Cardiac fibroblast (primary cell): ENCODE data around the gene PLIN1.

Experiments used
- DNase-seq, 2 donors: peaks; one replicate each; pipeline versions ENCODE4 v3.0.0 to v3.0.0-alpha.2; 2010; ENCODE audit warnings: low read depth in 2 of 2
- H3K4me3 ChIP-seq, 2 donors: replicated peaks in 1 of 2; 1 replicate in 1 of 2; 2 replicates in 1 of 2; pipeline ENCODE4 v1.5.1; 2011; ENCODE audit warnings: low read depth in 2 of 2, low read length in 2 of 2, mild to moderate bottlenecking in 2 of 2, moderate library complexity in 1 of 2
- TF ChIP-seq, protein P1 (sequence below): IDR thresholded peaks from one replicate; pipeline ENCODE4 v1.5.1; 2011; ENCODE audit warnings: low read depth, mild to moderate bottlenecking, low read length, inconsistent platforms

The PLIN1 gene

DNA sequence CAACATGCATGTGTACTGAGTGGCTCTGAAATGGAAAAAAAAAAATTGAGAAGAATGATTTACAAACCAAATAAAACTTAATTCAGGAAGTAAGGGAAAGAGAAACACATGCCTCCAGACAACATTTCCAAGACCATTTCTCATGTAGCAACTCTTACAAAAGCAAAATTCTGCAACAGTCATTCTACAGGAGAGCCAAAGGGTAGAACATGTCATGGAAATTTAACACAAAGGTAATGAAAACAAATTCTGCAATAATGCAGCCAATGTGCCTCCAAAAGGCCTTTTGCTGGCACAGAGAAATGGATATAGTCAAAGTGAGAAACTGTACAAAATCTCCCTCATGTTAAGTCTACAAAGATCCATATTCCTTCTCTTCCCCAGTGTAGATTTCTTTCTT, 7.4 kb upstream of the PLIN1 start:
- H3K4me3 ChIP-seq, result no peak overlapping the region
- no peak for DNase-seq
- TF ChIP-seq, protein P1, sequence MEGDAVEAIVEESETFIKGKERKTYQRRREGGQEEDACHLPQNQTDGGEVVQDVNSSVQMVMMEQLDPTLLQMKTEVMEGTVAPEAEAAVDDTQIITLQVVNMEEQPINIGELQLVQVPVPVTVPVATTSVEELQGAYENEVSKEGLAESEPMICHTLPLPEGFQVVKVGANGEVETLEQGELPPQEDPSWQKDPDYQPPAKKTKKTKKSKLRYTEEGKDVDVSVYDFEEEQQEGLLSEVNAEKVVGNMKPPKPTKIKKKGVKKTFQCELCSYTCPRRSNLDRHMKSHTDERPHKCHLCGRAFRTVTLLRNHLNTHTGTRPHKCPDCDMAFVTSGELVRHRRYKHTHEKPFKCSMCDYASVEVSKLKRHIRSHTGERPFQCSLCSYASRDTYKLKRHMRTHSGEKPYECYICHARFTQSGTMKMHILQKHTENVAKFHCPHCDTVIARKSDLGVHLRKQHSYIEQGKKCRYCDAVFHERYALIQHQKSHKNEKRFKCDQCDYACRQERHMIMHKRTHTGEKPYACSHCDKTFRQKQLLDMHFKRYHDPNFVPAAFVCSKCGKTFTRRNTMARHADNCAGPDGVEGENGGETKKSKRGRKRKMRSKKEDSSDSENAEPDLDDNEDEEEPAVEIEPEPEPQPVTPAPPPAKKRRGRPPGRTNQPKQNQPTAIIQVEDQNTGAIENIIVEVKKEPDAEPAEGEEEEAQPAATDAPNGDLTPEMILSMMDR, result no peak

DNA sequence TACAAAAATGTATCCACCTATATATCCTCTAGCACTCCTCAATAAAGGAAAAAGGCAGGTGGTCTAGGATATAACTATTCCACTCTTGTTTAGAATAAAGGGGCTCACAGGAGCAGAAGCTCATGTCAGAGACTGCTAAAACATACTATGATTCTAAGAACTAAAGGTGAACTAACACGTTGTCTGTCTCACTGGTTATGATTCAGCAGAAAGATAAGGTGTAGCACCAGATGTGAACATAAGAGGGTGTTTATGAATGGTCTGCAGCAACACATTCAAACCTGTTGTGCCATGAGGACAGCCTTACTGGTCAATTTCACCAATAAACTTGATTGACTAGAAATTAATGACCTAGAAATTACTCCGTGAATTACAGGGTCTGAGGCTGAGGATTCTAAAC, 6.8 kb upstream of the PLIN1 start:
- H3K4me3 ChIP-seq, result no peak overlapping the region
- DNase-seq, result no peak
- TF ChIP-seq, protein P1, result no peak

GRCh38 chr15:89681146-89681545, 2.0 kb upstream of the PLIN1 start:
- TF ChIP-seq, protein P1, result no peak
- DNase-seq, result no peak
- H3K4me3 ChIP-seq, result no peak overlapping the region

- peak; percentile 90 to 97 for DNase-seq
- TF ChIP-seq, protein P1, result no peak
- H3K4me3 ChIP-seq, result no peak overlapping the region
Measured at GRCh38 chr15:89680282-89680873, 1.2 kb upstream of the PLIN1 start.

- H3K4me3 ChIP-seq, result no peak overlapping the region
- TF ChIP-seq, protein P1, result no peak
- DNase-seq, result no peak
Measured at GRCh38 chr15:89677381-89677780, 1.8 kb downstream of the PLIN1 start.

DNA sequence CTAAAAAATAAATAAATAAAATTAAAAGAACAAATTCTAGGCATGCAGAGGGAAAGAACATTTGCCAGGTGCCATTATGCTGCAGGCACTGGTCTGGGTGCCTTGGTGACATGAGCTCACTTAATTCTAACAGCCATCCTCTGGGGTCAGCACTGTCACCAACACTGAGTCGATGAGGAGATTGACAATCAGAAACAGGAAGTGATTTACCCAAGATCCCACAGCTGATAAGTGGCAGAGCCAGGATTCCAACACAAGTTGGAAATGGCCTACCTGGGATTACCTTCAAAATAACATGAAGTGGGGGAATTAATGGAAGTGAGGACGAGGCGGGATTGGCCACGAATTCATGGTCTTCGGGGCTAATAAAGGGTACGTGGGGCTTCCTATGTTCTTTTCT, 3.6 kb downstream of the PLIN1 start:
- TF ChIP-seq, protein P1, result no peak
- H3K4me3 ChIP-seq, result no peak overlapping the region
- DNase-seq, result no peak

GRCh38 chr15:89674526-89674925, 4.6 kb downstream of the PLIN1 start:
- TF ChIP-seq, protein P1, result no peak
- H3K4me3 ChIP-seq, result no peak overlapping the region
- DNase-seq, result no peak
